Neuron (in vitro differentiated cells): ENCODE results near the gene GFY.
"Not testable (repeated sequence)": the region's sequence is repeated elsewhere in the genome, so short reads cannot be mapped to it uniquely, and the experiment has no call there.

ENCODE experiments used
- H2AFZ ChIP-seq: one replicate; pipeline ENCODE4 v1.6.1; 2013; ENCODE audit warnings: low read depth, mild to moderate bottlenecking, inconsistent platforms, low read length, moderate library complexity
- H3K27me3 ChIP-seq: one replicate; pipeline ENCODE4 v1.6.1; 2013; ENCODE audit warnings: low read length; ENCODE audit not compliant: insufficient read depth
- H3K36me3 ChIP-seq: one replicate; pipeline ENCODE4 v1.6.1; 2013; ENCODE audit warnings: low read length; ENCODE audit not compliant: insufficient read depth
- H3K4me1 ChIP-seq: one replicate; pipeline ENCODE4 v1.6.1; 2013; ENCODE audit warnings: low read length; ENCODE audit not compliant: insufficient read depth
- H3K4me3 ChIP-seq: 2 replicates; pipeline ENCODE4 v1.5.1; 2013; ENCODE audit warnings: mild to moderate bottlenecking, low read length, moderate library complexity
- H3K9me3 ChIP-seq: one replicate; pipeline ENCODE4 v1.6.1; 2013; ENCODE audit warnings: low read length

The GFY gene

GRCh38 chr19:49437231-49437630 is 12.0 kb downstream of the GFY start:
- peaks cover 95% of the 10 kb centered on the region for H3K27me3 ChIP-seq
- H3K9me3 ChIP-seq: peaks cover 19% of the 10 kb centered on the region
- no peak overlapping the region for H2AFZ ChIP-seq

GRCh38 chr19:49438261-49438660 is 13.1 kb downstream of the GFY start:
- H3K36me3 ChIP-seq: no peaks in the 10 kb centered on the region
- peaks cover 87% of the 10 kb centered on the region for H3K27me3 ChIP-seq

More at GRCh38 chr19:49437231-49437630, 12.0 kb downstream of the GFY start:
- peaks cover 9% of the 10 kb centered on the region for H3K4me1 ChIP-seq
- no peaks in the 10 kb centered on the region for H3K36me3 ChIP-seq
- H3K4me3 ChIP-seq: no peak overlapping the region

GRCh38 chr19:49439836-49440235 is 14.6 kb downstream of the GFY start:
- H3K27me3 ChIP-seq: peaks cover 73% of the 10 kb centered on the region
- no peak overlapping the region for H3K4me3 ChIP-seq
- H3K4me1 ChIP-seq: peaks cover 15% of the 10 kb centered on the region
- H3K36me3 ChIP-seq: no peaks in the 10 kb centered on the region
- H2AFZ ChIP-seq: no peak overlapping the region
- H3K9me3 ChIP-seq: peaks cover under 1% of the 10 kb centered on the region

More at GRCh38 chr19:49438261-49438660, 13.1 kb downstream of the GFY start:
- H3K9me3 ChIP-seq: peaks cover 10% of the 10 kb centered on the region
- no peak overlapping the region for H3K4me3 ChIP-seq
- H2AFZ ChIP-seq: no peak overlapping the region
- peaks cover 15% of the 10 kb centered on the region for H3K4me1 ChIP-seq

- Histone ChIP-seq H3K4me1 (peaks cover 15% of the 10 kb centered on the region), H3K27me3 (peaks cover 65% of the 10 kb centered on the region), H3K9me3 (no peaks in the 10 kb centered on the region), H2AFZ (no peak overlapping the region), H3K36me3 (no peaks in the 10 kb centered on the region), H3K4me3 (no peak overlapping the region)
Measured at GRCh38 chr19:49440439-49441209, 15.4 kb downstream of the GFY start.

- no peak within 1 kb of the TSS for H3K4me3 ChIP-seq
- H3K4me1 ChIP-seq: peaks cover 15% of the 10 kb centered on the region
- H3K36me3 ChIP-seq: no peaks in the 10 kb centered on the region
- H3K9me3 ChIP-seq: no peaks in the 10 kb centered on the region
- H2AFZ ChIP-seq: no peak within 1 kb of the TSS
- H3K27me3 ChIP-seq: peaks cover 57% of the 10 kb centered on the region
Measured at GRCh38 chr19:49441210-49441959, 16.2 kb downstream of the GFY start, which contains the start of gene SLC17A7. TSS of gene SLC17A7 (minus strand) at chr19:49441527. CDS start at chr19:49441379, 148 bp downstream.

- H3K4me1 ChIP-seq: peaks cover 15% of the 10 kb centered on the region
- H2AFZ ChIP-seq: no peak overlapping the region
- H3K4me3 ChIP-seq: no peak overlapping the region
- peaks cover 51% of the 10 kb centered on the region for H3K27me3 ChIP-seq
- peaks cover 4% of the 10 kb centered on the region for H3K36me3 ChIP-seq
- no peaks in the 10 kb centered on the region for H3K9me3 ChIP-seq
Measured at GRCh38 chr19:49441960-49442350, 16.8 kb downstream of the GFY start.

- Histone ChIP-seq H3K9me3 (no peaks in the 10 kb centered on the region), H3K36me3 (peaks cover 7% of the 10 kb centered on the region), H3K27me3 (peaks cover 47% of the 10 kb centered on the region), H3K4me3 (no peak overlapping the region), H3K4me1 (peaks cover 15% of the 10 kb centered on the region), H2AFZ (no peak overlapping the region)
Measured at GRCh38 chr19:49442354-49442753, 17.2 kb downstream of the GFY start.

- Histone ChIP-seq H3K4me3 (peak overlapping the region; percentile 46), H3K27me3 (peaks cover 42% of the 10 kb centered on the region), H2AFZ (peak overlapping the region; percentile 98), H3K9me3 (no peaks in the 10 kb centered on the region), H3K36me3 (peaks cover 10% of the 10 kb centered on the region), H3K4me1 (peaks cover 15% of the 10 kb centered on the region)
Measured at GRCh38 chr19:49442771-49443365, 17.7 kb downstream of the GFY start.

- H3K4me3 ChIP-seq: peak overlapping the region; percentile 46
Measured at GRCh38 chr19:49443366-49444099, 18.3 kb downstream of the GFY start.

GRCh38 chr19:49444100-49444700 is 19.0 kb downstream of the GFY start:
- Histone ChIP-seq H3K27me3 (peaks cover 29% of the 10 kb centered on the region), H3K4me1 (peaks cover 15% of the 10 kb centered on the region), H3K36me3 (peaks cover 21% of the 10 kb centered on the region)
- not testable (repeated sequence) for H3K9me3 ChIP-seq, H2AFZ ChIP-seq, H3K4me3 ChIP-seq

More at GRCh38 chr19:49443366-49444099, 18.3 kb downstream of the GFY start:
- peaks cover 15% of the 10 kb centered on the region for H3K4me1 ChIP-seq
- H3K9me3 ChIP-seq: no peaks in the 10 kb centered on the region
- peak overlapping the region; percentile 98 for H2AFZ ChIP-seq
- H3K27me3 ChIP-seq: peaks cover 36% of the 10 kb centered on the region
- H3K36me3 ChIP-seq: peaks cover 16% of the 10 kb centered on the region

GRCh38 chr19:49445997-49446396 is 20.8 kb downstream of the GFY start:
- peaks cover 12% of the 10 kb centered on the region for H3K27me3 ChIP-seq
- H3K36me3 ChIP-seq: peaks cover 25% of the 10 kb centered on the region
- no peak overlapping the region for H3K4me3 ChIP-seq
- H2AFZ ChIP-seq: no peak overlapping the region
- H3K4me1 ChIP-seq: peaks cover 12% of the 10 kb centered on the region
- no peaks in the 10 kb centered on the region for H3K9me3 ChIP-seq
